Measurements from ENCODE around the gene LTBR. TPM values are rescaled to one million over a fixed set of nuclear protein-coding genes. Genes with fewer than 3 reads are reported as not detected.

The LTBR gene
- total RNA-seq, 1 experiment from 2014 or later = 4.8 TPM

DNA sequence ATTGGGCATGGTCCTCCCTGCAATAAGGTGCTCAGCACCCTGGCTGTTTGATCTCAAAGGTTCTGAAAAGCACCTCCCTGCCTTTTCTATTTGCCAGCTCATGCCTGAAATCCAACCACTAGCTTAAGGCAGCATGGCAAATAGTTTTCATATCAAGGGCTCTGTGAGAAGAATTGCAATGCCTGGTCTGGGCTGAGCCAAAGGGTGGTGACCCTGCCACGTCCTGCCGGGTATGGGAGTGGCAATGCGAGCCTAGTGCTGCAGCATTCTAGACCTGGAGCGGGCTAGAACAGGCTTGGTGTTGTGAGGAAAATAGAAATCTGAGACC lies 6.3 kb upstream of the LTBR start:
- H3K9ac ChIP-seq (ENCODE audit: extremely low read depth, insufficient read length, low read length) = no peak overlapping the region

More for the DNA sequence above, 6.3 kb upstream of the LTBR start:
- H3K79me2 ChIP-seq (ENCODE audit: insufficient read depth, low read length) = peaks cover 13% of the 10 kb centered on the region; the same call in 1 of the 2 replicates
- H3K14ac ChIP-seq (ENCODE audit: insufficient read depth, low read length) = no peak overlapping the region
- WGBS (ENCODE audit: extremely low coverage, insufficient read length, low lambda C conversion rate) = no CpG with 5 or more reads among the region's 4 CpGs
- no peak overlapping the region for H2BK120ac ChIP-seq (ENCODE audit: low read depth, low read length, poor library complexity, severe bottlenecking)
- H3K18ac ChIP-seq (ENCODE audit: insufficient read length, low read depth, low read length) = no peak overlapping the region
- peak overlapping the region in 2 of 3 experiments; percentile 63 to 99; a peak in 3 of 7 replicates for H3K27ac Mint-ChIP-seq
- H2BK5ac ChIP-seq (ENCODE audit: insufficient read length, low read length) = no peak overlapping the region
- no peak overlapping the region for H3K27ac ChIP-seq (ENCODE audit: insufficient read length, low read depth, low read length)
- H3K27me3 Mint-ChIP-seq (ENCODE audit: low read depth) = peaks cover 12% of the 10 kb centered on the region
- no peak overlapping the region for H3K23ac ChIP-seq (ENCODE audit: insufficient read length, low read depth, low read length)
- no peak overlapping the region for H2BK12ac ChIP-seq (ENCODE audit: insufficient read length, low read depth, low read length)
- H2BK15ac ChIP-seq (ENCODE audit: low read depth, low read length) = no peak overlapping the region
- H3K4me3 Mint-ChIP-seq = peak overlapping the region in 1 of 2 experiments; percentile 19; a peak in 1 of 5 replicates
- no peaks in the 10 kb centered on the region for H3K79me1 ChIP-seq (ENCODE audit: insufficient read depth, low read depth, low read length, poor library complexity, severe bottlenecking)
- H4K8ac ChIP-seq (replicated peaks; ENCODE audit: insufficient read length, low read depth, low read length) = no peak overlapping the region
- no peak overlapping the region for H3K4ac ChIP-seq (ENCODE audit: low read depth, low read length)
- no peaks in the 10 kb centered on the region; a peak in 1 of 7 replicates for H3K36me3 Mint-ChIP-seq (ENCODE audit: insufficient read depth in 1 of 3, low read depth in 3 of 3)
- H2AK5ac ChIP-seq (ENCODE audit: insufficient read length, low read length) = no peak overlapping the region
- H3K27me3 ChIP-seq (ENCODE audit: insufficient read depth, low read length) = no peaks in the 10 kb centered on the region; the same call in 1 of the 2 replicates
- H3K56ac ChIP-seq (ENCODE audit: insufficient read length, low read depth, low read length) = no peak overlapping the region
- H2AFZ ChIP-seq (ENCODE audit: low read length) = no peak overlapping the region
- peaks cover 39% of the 10 kb centered on the region for H3K23me2 ChIP-seq (ENCODE audit: insufficient read length, low read depth, low read length, poor library complexity, severe bottlenecking)
- TF ChIP-seq, protein P1, sequence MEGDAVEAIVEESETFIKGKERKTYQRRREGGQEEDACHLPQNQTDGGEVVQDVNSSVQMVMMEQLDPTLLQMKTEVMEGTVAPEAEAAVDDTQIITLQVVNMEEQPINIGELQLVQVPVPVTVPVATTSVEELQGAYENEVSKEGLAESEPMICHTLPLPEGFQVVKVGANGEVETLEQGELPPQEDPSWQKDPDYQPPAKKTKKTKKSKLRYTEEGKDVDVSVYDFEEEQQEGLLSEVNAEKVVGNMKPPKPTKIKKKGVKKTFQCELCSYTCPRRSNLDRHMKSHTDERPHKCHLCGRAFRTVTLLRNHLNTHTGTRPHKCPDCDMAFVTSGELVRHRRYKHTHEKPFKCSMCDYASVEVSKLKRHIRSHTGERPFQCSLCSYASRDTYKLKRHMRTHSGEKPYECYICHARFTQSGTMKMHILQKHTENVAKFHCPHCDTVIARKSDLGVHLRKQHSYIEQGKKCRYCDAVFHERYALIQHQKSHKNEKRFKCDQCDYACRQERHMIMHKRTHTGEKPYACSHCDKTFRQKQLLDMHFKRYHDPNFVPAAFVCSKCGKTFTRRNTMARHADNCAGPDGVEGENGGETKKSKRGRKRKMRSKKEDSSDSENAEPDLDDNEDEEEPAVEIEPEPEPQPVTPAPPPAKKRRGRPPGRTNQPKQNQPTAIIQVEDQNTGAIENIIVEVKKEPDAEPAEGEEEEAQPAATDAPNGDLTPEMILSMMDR (conservative IDR thresholded peaks at IDR 0.05) = no peak
- H4K20me1 ChIP-seq (ENCODE audit: control insufficient read depth, insufficient read depth, insufficient read length) = no peaks in the 10 kb centered on the region
- DNase-seq = peak; percentile 32
- H3K4me1 Mint-ChIP-seq = peaks cover 77 to 83% of the 10 kb centered on the region in 2 experiments
- H4K91ac ChIP-seq (ENCODE audit: insufficient read length, low read depth, low read length) = no peak overlapping the region
- H2BK20ac ChIP-seq (ENCODE audit: low read depth, low read length, poor library complexity, severe bottlenecking) = no peak overlapping the region
- H3K4me1 ChIP-seq (ENCODE audit: insufficient read depth, low read length) = peaks cover 19% of the 10 kb centered on the region
- no peak overlapping the region for H3T11ph ChIP-seq (ENCODE audit: low read length)
- H3K9me3 Mint-ChIP-seq = no peaks in the 10 kb centered on the region; a peak in 2 of 5 replicates
- H4K5ac ChIP-seq (ENCODE audit: insufficient read length, low read depth, low read length) = no peak overlapping the region
- H3K9me3 ChIP-seq (ENCODE audit: control insufficient read depth, low read depth, low read length) = no peaks in the 10 kb centered on the region
- H3K4me2 ChIP-seq (ENCODE audit: insufficient read depth, insufficient read length, low read length) = no peak overlapping the region

Measured in H9 (cell line).